Large intestine (tissue), 3 donors: ENCODE measurements around the gene DUSP8. TPM values are rescaled to one million over a fixed set of nuclear protein-coding genes. Genes with fewer than 3 reads are reported as not detected.

ENCODE experiments used
- DNase-seq, 2 donors: peaks; one replicate each; pipeline versions ENCODE4 v3.0.0 to v3.0.0-alpha.2; 2013
- H3K27ac ChIP-seq: one replicate; pipeline ENCODE4 v1.5.1; 2013; ENCODE audit warnings: low read length
- H3K27me3 ChIP-seq: 2 replicates; pipeline ENCODE4 v1.6.1; 2013; ENCODE audit warnings: low read length; ENCODE audit not compliant: control insufficient read depth, insufficient read depth
- H3K36me3 ChIP-seq: 2 replicates; pipeline ENCODE4 v1.6.1; 2013; ENCODE audit warnings: low read length; ENCODE audit not compliant: control insufficient read depth, insufficient read depth
- H3K4me1 ChIP-seq: one replicate; pipeline ENCODE4 v1.6.1; 2013; ENCODE audit warnings: low read length; ENCODE audit not compliant: control insufficient read depth, insufficient read depth
- H3K4me3 ChIP-seq: one replicate; pipeline ENCODE4 v1.5.1; 2013; ENCODE audit warnings: low read length
- H3K9me3 ChIP-seq: one replicate; pipeline ENCODE4 v1.6.1; 2013; ENCODE audit warnings: mild to moderate bottlenecking, low read depth, low read length, moderate library complexity; ENCODE audit not compliant: control insufficient read depth
- whole genome bisulfite sequencing: methylation state at CpG from one replicate; pipeline ENCODE4 v1.1.5; 2013; ENCODE audit warnings: low lambda C conversion rate; ENCODE audit not compliant: insufficient coverage; 5-methylcytosine and 5-hydroxymethylcytosine counted together
- polyA plus RNA-seq: library from polyadenylated mRNA; unstranded; fragments of 120-200 nt; gene quantifications from one replicate; pipeline ENCODE4 v1.2.1, GENCODE V29; 2013

DUSP8 gene
- polyA plus RNA-seq, 1 donor = 16.9 TPM

GRCh38 chr11:1532606-1533341, 39.3 kb downstream of the DUSP8 start:
- no peaks in the 10 kb centered on the region for H3K9me3 ChIP-seq
- WGBS = 70% methylated on average over 2 of the region's 20 CpGs
- no peaks in the 10 kb centered on the region for H3K4me1 ChIP-seq
- peaks cover 22% of the 10 kb centered on the region for H3K36me3 ChIP-seq
- H3K4me3 ChIP-seq = no peak overlapping the region
- DNase-seq = no peak
- H3K27me3 ChIP-seq = no peaks in the 10 kb centered on the region
- H3K27ac ChIP-seq = no peak overlapping the region

GRCh38 chr11:1532014-1532586, 40.0 kb downstream of the DUSP8 start:
- no peak for DNase-seq
- Histone ChIP-seq H3K9me3 (no peaks in the 10 kb centered on the region), H3K36me3 (peaks cover 22% of the 10 kb centered on the region), H3K27me3 (no peaks in the 10 kb centered on the region), H3K4me1 (no peaks in the 10 kb centered on the region), H3K27ac (no peak overlapping the region), H3K4me3 (no peak overlapping the region)
- WGBS = no CpG with 5 or more reads among the region's 17 CpGs

GRCh38 chr11:1531449-1532013, 40.5 kb downstream of the DUSP8 start:
- no peak for DNase-seq
- H3K36me3 ChIP-seq = peaks cover 20% of the 10 kb centered on the region
- H3K27me3 ChIP-seq = no peaks in the 10 kb centered on the region
- no peak overlapping the region for H3K4me3 ChIP-seq
- H3K27ac ChIP-seq = no peak overlapping the region
- no peaks in the 10 kb centered on the region for H3K4me1 ChIP-seq
- WGBS = 100% methylated on average over 1 of the region's 12 CpGs
- H3K9me3 ChIP-seq = no peaks in the 10 kb centered on the region

GRCh38 chr11:1530686-1531448, 41.2 kb downstream of the DUSP8 start:
- 83% methylated on average over 1 of the region's 19 CpGs for WGBS
- Histone ChIP-seq H3K27ac (no peak overlapping the region), H3K27me3 (no peaks in the 10 kb centered on the region), H3K36me3 (peaks cover 19% of the 10 kb centered on the region), H3K4me1 (no peaks in the 10 kb centered on the region), H3K9me3 (no peaks in the 10 kb centered on the region), H3K4me3 (no peak overlapping the region)
- no peak for DNase-seq

GRCh38 chr11:1529774-1530173, 42.3 kb downstream of the DUSP8 start:
- H3K36me3 ChIP-seq = peaks cover 14% of the 10 kb centered on the region
- no CpG with 5 or more reads among the region's 5 CpGs for WGBS

GRCh38 chr11:1529286-1529685, 42.8 kb downstream of the DUSP8 start:
- no peak overlapping the region for H3K27ac ChIP-seq
- H3K4me1 ChIP-seq = no peaks in the 10 kb centered on the region
- no peak for DNase-seq
- no CpG with 5 or more reads among the region's 17 CpGs for WGBS
- no peak overlapping the region for H3K4me3 ChIP-seq
- H3K36me3 ChIP-seq = peaks cover 9% of the 10 kb centered on the region
- H3K9me3 ChIP-seq = no peaks in the 10 kb centered on the region
- no peaks in the 10 kb centered on the region for H3K27me3 ChIP-seq

More at GRCh38 chr11:1529774-1530173, 42.3 kb downstream of the DUSP8 start:
- H3K27ac ChIP-seq = no peak overlapping the region
- H3K27me3 ChIP-seq = no peaks in the 10 kb centered on the region
- H3K4me1 ChIP-seq = no peaks in the 10 kb centered on the region
- no peaks in the 10 kb centered on the region for H3K9me3 ChIP-seq
- DNase-seq = no peak
- H3K4me3 ChIP-seq = no peak overlapping the region

- no peak overlapping the region for H3K27ac ChIP-seq
- no peak for DNase-seq
- H3K9me3 ChIP-seq = no peaks in the 10 kb centered on the region
- peaks cover 9% of the 10 kb centered on the region for H3K36me3 ChIP-seq
- H3K27me3 ChIP-seq = no peaks in the 10 kb centered on the region
- WGBS = no CpG with 5 or more reads among the region's 10 CpGs
- peaks cover 2% of the 10 kb centered on the region for H3K4me1 ChIP-seq
- H3K4me3 ChIP-seq = no peak overlapping the region
Measured at GRCh38 chr11:1528710-1529109, 43.4 kb downstream of the DUSP8 start.

- no CpG with 5 or more reads among the region's 15 CpGs for WGBS
- no peaks in the 10 kb centered on the region for H3K36me3 ChIP-seq
Measured at GRCh38 chr11:1526785-1527184, 45.3 kb downstream of the DUSP8 start.

GRCh38 chr11:1523779-1524178, 48.3 kb downstream of the DUSP8 start:
- Histone ChIP-seq H3K36me3 (no peaks in the 10 kb centered on the region), H3K4me3 (no peak overlapping the region), H3K27ac (no peak overlapping the region), H3K27me3 (no peaks in the 10 kb centered on the region), H3K4me1 (peaks cover 10% of the 10 kb centered on the region), H3K9me3 (no peaks in the 10 kb centered on the region)
- DNase-seq = no peak
- no CpG with 5 or more reads among the region's 4 CpGs for WGBS

More at GRCh38 chr11:1526785-1527184, 45.3 kb downstream of the DUSP8 start:
- H3K9me3 ChIP-seq = no peaks in the 10 kb centered on the region
- H3K4me1 ChIP-seq = peaks cover 10% of the 10 kb centered on the region
- no peak overlapping the region for H3K4me3 ChIP-seq
- DNase-seq = no peak
- no peak overlapping the region for H3K27ac ChIP-seq
- no peaks in the 10 kb centered on the region for H3K27me3 ChIP-seq

- 86% methylated on average over 1 of the region's 6 CpGs for WGBS
- Histone ChIP-seq H3K27ac (no peak overlapping the region), H3K36me3 (no peaks in the 10 kb centered on the region), H3K4me1 (peaks cover 10% of the 10 kb centered on the region), H3K9me3 (no peaks in the 10 kb centered on the region), H3K4me3 (no peak overlapping the region), H3K27me3 (no peaks in the 10 kb centered on the region)
- no peak for DNase-seq
Measured at GRCh38 chr11:1523077-1523476, 49.0 kb downstream of the DUSP8 start.
